SH-SY5Y (cell line): Measurements from ENCODE around the gene PNLDC1.

Experiments used
- GATA2 ChIP-seq: IDR thresholded peaks from 2 replicates; pipeline ENCODE4 v1.6.1; 2011; ENCODE audit warnings: mild to moderate bottlenecking, low read depth, low read length
- GATA3 ChIP-seq: IDR thresholded peaks from 2 replicates; pipeline ENCODE4 v1.6.1; 2011; ENCODE audit warnings: low read depth, mild to moderate bottlenecking, low read length, moderate library complexity

PNLDC1 gene

DNA sequence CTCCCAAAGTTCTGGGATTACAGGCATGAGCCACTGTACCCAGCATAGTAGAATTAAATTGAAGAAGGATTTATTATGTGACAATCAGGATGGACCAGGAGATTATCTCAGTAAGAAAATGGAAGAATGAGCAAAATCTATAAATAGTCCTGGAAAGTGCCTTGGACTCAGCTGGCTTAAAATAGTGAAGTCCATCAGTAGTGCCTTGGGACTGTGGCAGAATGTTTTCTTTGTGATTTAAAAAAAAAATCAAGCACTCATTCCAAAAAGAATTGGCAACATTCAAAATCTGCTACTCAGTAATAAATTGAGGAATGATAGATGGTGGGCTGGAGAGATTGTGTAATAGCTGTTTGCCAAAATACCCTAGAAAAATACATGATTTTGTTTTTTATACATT, 53.7 kb downstream of the PNLDC1 start:
- TF ChIP-seq GATA2 (no peak), GATA3 (no peak)

DNA sequence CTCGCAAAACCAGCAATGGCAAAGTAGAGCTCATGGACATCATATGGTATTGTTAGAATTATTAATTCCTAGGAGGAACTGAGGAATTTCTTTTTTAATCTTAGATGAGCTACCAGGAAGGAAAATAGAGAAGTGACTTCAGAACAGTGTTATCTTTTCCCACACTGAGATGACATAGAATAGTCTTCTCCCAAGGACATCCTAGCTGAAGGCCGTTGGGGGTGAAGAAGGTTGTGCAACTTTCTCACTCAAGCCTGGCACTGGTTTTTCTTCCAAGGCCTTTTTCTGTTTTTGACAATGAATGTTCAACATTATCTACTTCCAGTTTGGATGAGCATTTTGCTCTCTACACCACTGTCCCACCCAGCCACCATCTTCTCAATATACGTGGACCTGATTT, 54.9 kb downstream of the PNLDC1 start:
- no peak for TF ChIP-seq GATA3
- TF ChIP-seq GATA2 = no peak

DNA sequence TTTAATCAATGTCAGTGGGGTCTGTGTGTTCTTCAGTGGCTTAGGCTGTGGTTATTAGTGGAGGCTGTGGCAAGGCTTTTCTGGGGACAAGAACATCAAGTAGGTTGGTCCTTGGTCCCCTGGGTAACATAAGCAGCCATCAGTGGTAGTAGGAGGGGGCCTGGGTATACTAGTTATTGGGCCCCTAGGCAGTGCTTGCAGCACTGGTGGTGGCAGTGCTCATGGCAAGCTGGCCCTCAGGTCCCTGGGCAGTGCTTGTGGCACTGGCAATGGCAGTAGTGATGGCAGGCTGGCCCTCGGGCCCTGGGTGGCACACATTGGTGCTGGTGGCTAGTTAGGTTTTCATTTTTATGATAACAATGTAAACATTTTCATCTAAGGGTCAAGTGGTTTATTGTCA, 58.2 kb downstream of the PNLDC1 start:
- TF ChIP-seq GATA2 (no peak), GATA3 (no peak)

DNA sequence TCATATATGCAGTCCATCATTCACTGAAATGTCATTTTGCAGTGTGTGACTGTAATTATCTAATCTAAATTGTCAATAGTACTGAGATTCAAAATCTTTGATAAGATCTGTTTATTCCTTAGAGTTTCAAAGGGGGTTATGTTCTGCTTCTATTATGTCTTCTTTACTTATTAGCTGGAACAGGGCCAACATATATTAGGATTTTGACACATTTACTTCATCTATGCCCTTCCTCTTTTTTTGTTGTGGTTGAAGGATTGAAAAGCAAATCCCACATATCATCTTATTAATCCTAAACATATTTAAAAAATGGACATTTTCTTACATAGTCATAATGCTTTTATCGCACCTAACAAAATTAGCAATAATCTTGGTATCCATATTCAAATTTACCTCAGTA, 60.4 kb downstream of the PNLDC1 start:
- TF ChIP-seq GATA3 (no peak), GATA2 (no peak)

DNA sequence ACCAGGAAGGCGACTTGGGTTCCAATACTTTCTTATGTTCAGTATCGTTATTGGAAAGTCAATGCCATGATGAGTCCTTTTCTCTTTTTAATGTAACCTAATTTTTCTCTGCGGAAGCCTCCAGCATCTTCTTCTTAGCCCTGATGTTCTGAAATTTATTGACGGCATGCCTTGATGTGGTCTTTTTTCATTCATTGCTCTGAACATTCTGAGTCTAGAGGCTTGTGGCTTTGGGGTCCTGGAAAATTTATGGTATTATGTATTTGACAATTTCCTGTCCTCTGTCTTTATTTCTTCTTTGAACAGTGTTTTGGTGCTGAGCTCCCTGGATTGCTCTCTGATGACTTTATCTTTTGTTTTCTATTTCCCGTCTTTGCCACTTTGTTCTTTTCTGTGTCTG, 62.0 kb downstream of the PNLDC1 start:
- no peak for TF ChIP-seq GATA3
- no peak for TF ChIP-seq GATA2

DNA sequence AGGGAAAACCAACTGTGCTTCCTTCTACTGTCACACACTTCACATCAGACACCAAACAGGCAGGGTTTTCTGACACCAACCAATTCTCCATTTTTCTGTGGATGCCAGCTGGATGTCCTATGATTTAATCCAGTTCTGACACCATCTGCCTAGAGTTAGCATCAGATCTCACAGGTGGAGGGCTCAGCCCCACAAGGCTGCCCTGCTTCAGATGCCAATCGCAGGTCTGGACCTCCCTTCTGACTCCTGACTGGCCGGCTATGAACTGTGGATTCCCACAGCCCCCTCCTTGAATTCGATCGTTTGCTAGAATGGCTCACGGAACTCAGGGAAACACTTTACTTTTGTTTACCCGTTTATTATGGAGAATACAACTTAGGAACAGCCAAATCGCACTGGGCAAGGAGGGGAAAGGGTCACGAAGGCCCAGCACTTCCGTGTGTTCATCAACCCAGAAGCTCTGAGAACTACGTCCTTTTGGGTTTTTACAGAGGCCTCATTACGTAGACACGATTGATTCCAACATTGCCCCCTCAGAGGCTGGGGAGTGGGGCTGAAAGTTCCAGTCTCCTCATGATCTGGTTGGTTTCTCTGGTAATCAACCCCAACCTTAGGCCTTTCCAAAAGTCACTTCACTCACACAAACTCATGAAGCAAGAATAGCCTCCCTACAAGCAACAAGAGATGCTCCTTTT, 65.3 kb downstream of the PNLDC1 start:
- TF ChIP-seq GATA2 = no peak
- TF ChIP-seq GATA3 = no peak

DNA sequence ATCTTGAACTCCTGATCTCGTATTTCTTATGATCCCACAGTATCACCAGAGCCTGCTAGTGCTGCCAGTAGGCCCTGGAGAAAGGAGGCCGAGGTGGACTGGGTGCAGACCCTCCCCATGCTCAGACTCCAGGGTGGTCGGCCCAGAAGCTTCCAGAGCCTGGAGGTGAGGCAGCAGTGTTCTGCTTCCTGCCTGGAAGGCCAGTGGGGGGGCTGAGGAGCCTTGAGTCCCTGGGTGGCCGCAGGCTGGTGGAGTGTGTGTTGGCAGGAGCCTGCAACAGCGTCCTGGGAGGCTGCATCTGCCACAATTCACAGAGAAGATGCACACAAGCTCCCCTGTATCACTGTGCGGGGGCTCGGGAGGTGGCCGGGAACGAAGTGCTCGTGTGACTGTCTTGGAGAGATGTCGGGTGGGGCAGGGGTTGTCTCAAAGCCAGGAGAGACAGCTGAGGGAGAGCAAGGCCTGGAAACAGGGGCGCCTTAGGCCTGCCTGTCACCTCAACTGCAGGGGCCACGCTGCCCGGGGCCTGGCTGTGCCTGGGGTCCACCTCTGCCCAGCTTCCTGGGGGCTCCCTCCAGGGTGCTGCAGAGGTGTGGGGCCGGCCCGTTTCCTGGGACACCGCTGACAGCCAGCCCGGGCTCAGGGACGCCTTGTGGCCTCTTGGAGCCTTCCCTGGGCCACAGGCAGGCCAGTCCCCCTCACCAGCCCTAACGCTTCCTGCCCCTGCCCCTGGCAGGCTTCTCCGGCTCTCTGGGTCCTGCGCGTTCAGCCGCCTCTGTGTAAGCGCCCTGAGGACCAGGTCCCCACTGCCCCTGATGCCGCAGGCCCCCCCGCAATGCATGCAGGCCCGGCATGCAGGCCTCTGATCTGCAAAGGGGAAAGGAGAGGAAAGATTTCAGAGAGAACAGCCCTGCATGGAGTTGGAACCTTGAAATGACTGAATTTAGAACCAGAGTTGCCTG, 66.5 kb downstream of the PNLDC1 start:
- TF ChIP-seq GATA2 (no peak), GATA3 (no peak)
